Measurements from ENCODE around the gene FLT3. TPM values are rescaled to one million over a fixed set of nuclear protein-coding genes. Genes with fewer than 3 reads are reported as not detected.
A peak's percentile ranks its signal among the peaks of the same experiment; 100 is the strongest.

The FLT3 gene
- total and polyA plus RNA-seq, 2 donors: 0.67 to 1.0 TPM

- no peaks in the 10 kb centered on the region for H3K36me3 ChIP-seq (ENCODE audit: insufficient read depth)
- H3K27ac ChIP-seq (ENCODE audit: low read depth): no peak overlapping the region
- WGBS: 18% methylated on average over 5 of the region's 5 CpGs
- H3K4me3 ChIP-seq (ENCODE audit: low read depth, low read length): no peak overlapping the region
- H3K4me1 ChIP-seq (ENCODE audit: insufficient read depth): no peaks in the 10 kb centered on the region
- no peak for DNase-seq (ENCODE audit: extremely low spot score)
Observed at GRCh38 chr13:27956576-27957300, 143.6 kb downstream of the FLT3 start.

DNA sequence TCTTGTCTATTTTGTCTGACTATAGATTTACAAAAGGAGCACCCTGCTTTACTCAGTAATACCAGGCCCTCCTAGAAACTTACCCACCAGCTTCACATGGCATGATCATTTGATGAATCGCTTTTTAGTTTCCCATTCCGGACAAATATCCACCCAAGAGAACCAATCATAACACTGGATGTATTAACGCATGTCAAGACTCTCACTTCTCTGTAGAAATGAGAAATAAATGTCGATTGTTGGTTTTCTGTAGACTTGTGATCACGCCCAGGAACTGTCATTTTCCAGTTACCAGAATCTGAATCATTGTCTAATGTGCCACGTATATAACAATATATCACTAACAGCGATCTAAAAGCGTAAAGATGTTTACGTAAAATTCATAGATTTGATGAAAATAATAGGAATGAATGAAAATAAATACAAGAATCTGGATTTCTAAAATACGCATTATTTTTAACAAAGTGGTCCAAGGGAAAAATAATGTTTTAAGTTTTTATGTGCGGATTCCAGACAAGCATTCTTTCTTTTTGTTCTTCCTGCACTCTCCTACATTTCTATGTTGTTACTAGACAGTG is 145.3 kb downstream of the FLT3 start:
- WGBS: 53% methylated on average over 11 of the region's 11 CpGs
- DNase-seq (ENCODE audit: extremely low spot score): no peak
- H3K4me1 ChIP-seq (ENCODE audit: insufficient read depth): no peaks in the 10 kb centered on the region
- H3K4me3 ChIP-seq (ENCODE audit: low read depth, low read length): no peak overlapping the region
- no peaks in the 10 kb centered on the region for H3K36me3 ChIP-seq (ENCODE audit: insufficient read depth)
- H3K27ac ChIP-seq (ENCODE audit: low read depth): no peak overlapping the region

DNA sequence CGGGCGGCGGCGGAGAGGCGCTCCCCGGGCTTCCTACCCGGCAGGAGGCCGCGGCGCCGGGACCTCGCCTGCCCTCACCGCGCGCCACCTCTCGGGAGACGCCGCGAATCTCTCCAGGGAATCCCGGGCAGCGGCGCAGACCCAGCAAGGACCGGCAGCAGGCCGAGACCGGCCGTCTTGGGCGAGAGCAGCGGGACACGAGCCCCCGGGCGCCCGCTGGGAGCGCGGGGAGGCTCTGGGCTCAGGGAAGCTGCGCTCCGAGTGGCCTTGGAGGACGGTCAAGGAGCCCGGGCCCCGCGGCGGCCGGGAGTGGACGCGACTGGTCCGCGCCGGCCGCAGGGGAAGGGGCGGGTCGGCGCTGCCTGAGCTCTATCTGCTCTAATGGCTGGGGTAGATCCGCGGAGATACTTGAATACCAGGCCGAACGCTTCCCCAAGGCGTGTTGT is 145.9 kb downstream of the FLT3 start:
- WGBS: 2% methylated on average over 56 of the region's 56 CpGs
- Histone ChIP-seq H3K36me3 (ENCODE audit: insufficient read depth) (no peaks in the 10 kb centered on the region), H3K4me3 (ENCODE audit: low read depth, low read length) (peak overlapping the region; percentile 9), H3K27ac (ENCODE audit: low read depth) (no peak overlapping the region), H3K4me1 (ENCODE audit: insufficient read depth) (no peaks in the 10 kb centered on the region)
- DNase-seq (ENCODE audit: extremely low spot score): no peak

DNA sequence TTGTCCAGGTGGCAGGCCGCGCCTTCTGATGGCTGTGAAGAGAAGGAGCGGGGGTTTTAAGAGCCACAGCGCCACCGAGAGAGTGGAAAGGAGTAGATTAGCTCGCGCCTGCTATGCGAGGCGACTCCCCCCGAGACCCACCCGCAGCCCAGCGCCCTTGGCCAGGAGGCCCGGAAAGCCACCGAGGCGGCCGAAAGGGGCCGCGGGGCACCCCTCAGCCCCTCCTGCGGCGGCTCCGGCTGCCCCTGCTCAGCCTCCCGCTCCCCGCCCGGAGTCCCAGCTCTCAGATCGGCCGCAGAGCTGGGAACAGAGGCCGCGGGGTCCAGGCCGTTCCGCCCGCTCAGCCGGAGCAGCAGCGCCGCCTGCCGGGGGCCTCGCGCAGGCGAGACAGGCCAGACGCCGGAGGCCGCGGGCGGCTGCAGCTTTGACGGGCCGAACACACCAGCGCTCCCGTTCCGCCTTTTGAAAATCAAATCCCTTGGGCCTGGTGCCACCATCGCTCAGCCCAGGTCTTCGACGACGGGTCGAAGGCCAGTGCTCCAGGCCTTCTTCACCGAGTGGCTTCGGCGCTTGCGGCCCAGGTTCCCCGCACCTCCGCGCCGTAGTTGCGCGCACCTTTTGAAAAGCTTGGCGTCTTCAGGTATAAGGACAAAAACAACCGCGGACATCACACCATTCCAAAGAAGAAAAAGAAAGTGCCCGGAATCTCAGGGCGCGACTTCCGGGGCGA is 146.5 kb downstream of the FLT3 start:
- no peak for DNase-seq (ENCODE audit: extremely low spot score)
- no peak overlapping the region for H3K27ac ChIP-seq (ENCODE audit: low read depth)
- H3K36me3 ChIP-seq (ENCODE audit: insufficient read depth): no peaks in the 10 kb centered on the region
- WGBS: under 1% methylated on average over 71 of the region's 71 CpGs
- H3K4me1 ChIP-seq (ENCODE audit: insufficient read depth): no peaks in the 10 kb centered on the region
- peak overlapping the region; percentile 27 for H3K4me3 ChIP-seq (ENCODE audit: low read depth, low read length)

Small RNA genes within 50 kb of the gene (small RNA-seq; reads per million reads assigned to genes)
- gene RN7SL272P: not detected

Other genes starting within 250 kb of the FLT3 start
- not detected for gene PDX1, start 180.6 kb downstream of the FLT3 start, total RNA-seq
- not detected for gene PDX1, start 180.6 kb downstream of the FLT3 start, polyA plus RNA-seq
- gene CDX2, start 131.3 kb downstream of the FLT3 start, total RNA-seq: not detected
- not detected for gene CDX2, start 131.3 kb downstream of the FLT3 start, polyA plus RNA-seq
- not detected for gene URAD, start 111.9 kb downstream of the FLT3 start, total RNA-seq
- gene URAD, start 111.9 kb downstream of the FLT3 start, polyA plus RNA-seq: not detected
- gene PAN3, start 38.0 kb upstream of the FLT3 start, total RNA-seq: 53.3 TPM
- gene PAN3, start 38.0 kb upstream of the FLT3 start, polyA plus RNA-seq: 13.5 TPM

Measured in urinary bladder (tissue), 4 donors.